GM12891 (cell line): ENCODE results near the gene LCN15.

Source experiments
- PAX5 ChIP-seq: IDR thresholded peaks from 2 replicates; pipeline ENCODE4 v1.6.1; 2011; ENCODE audit warnings: low read length, moderate library complexity, mild to moderate bottlenecking; ENCODE audit not compliant: insufficient read depth, severe bottlenecking
- POLR2A ChIP-seq: IDR thresholded peaks from 2 replicates; pipeline ENCODE4 v1.6.1; 2011; ENCODE audit warnings: low read depth, low read length, control low read depth
- POLR2AphosphoS5 ChIP-seq: IDR thresholded peaks from 2 replicates; pipeline ENCODE4 v1.6.1; 2011; ENCODE audit warnings: low read depth, low read length, control low read depth
- POU2F2 ChIP-seq: IDR thresholded peaks from 2 replicates; pipeline ENCODE4 v1.6.1; 2011; ENCODE audit warnings: low read depth, mild to moderate bottlenecking, control low read depth, low read length, moderate library complexity
- SPI1 ChIP-seq: IDR thresholded peaks from 2 replicates; pipeline ENCODE4 v1.6.1; 2011; ENCODE audit warnings: low read depth, low read length, control low read depth
- TAF1 ChIP-seq: IDR thresholded peaks from 2 replicates; pipeline ENCODE4 v1.6.1; 2011; ENCODE audit warnings: low read depth, low read length, control low read depth

- TF ChIP-seq TAF1, result no peak
- no peak for TF ChIP-seq POLR2AphosphoS5
- no peak for TF ChIP-seq POLR2A
- TF ChIP-seq SPI1, result no peak
- TF ChIP-seq POU2F2, result no peak
- TF ChIP-seq PAX5, result no peak
Observed at GRCh38 chr9:136717399-136717798, 46.9 kb downstream of the LCN15 start.
